ENCODE measurements around the gene BBS9. TPM values are rescaled to one million over a fixed set of nuclear protein-coding genes. Genes with fewer than 3 reads are reported as not detected.

BBS9 gene
- total and polyA plus RNA-seq, 4 donors, result 2.3 to 9.5 (median 4.5) TPM

DNA sequence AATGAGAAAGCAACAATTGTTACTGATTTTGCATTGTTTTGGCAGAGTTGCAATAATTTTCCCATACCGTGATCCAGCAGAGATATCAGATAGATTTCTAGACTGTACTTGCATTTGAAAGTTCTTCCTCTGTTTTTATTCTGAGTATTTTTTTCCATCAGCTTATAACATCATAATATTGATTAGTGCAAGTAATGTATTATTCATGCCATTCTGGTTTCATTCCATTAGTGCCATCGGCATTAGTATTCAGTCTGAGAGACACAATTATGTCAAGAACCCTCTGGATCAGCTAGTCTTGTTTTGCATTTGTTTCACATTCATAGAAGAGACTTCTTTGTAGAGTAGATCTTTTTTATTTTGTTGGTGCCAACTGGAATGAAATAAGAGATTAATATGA is 304.0 kb downstream of the BBS9 start:
- H3K27me3 ChIP-seq (ENCODE audit: control insufficient read depth in 4 of 4, insufficient read depth in 4 of 4, low read length in 3 of 4), result no peaks in the 10 kb centered on the region
- H3K27ac ChIP-seq (ENCODE audit: low read depth in 1 of 2, low read length in 2 of 2), result no peak overlapping the region
- no peaks in the 10 kb centered on the region for H3K36me3 ChIP-seq (ENCODE audit: control insufficient read depth in 4 of 4, insufficient read depth in 3 of 4, low read depth in 1 of 4, low read length in 3 of 4)
- no peak overlapping the region for H3K9ac ChIP-seq (ENCODE audit: low read depth in 1 of 2, low read length in 2 of 2)
- no peak overlapping the region for H3K4me3 ChIP-seq (ENCODE audit: low read depth in 1 of 3, low read length in 3 of 3)
- H3K4me1 ChIP-seq (ENCODE audit: control insufficient read depth in 4 of 4, insufficient read depth in 4 of 4, low read length in 3 of 4), result no peaks in the 10 kb centered on the region
- TF ChIP-seq, protein P1, sequence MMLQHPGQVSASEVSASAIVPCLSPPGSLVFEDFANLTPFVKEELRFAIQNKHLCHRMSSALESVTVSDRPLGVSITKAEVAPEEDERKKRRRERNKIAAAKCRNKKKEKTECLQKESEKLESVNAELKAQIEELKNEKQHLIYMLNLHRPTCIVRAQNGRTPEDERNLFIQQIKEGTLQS (IDR thresholded peaks at IDR 0.05), result no peak
- no peak for TF ChIP-seq JUND (IDR thresholded peaks at IDR 0.05)
- no peak for TF ChIP-seq RAD21 (IDR thresholded peaks at IDR 0.05)
- TF ChIP-seq RXRA (IDR thresholded peaks at IDR 0.05), result no peak
- TF ChIP-seq SP1 (IDR thresholded peaks at IDR 0.05), result no peak
- TF ChIP-seq HNF4G (IDR thresholded peaks at IDR 0.05), result no peak
- TF ChIP-seq TAF1 (conservative IDR thresholded peaks at IDR 0.05), result no peak
- no peak for TF ChIP-seq YY1 (IDR thresholded peaks at IDR 0.05)
- TF ChIP-seq, protein P2, sequence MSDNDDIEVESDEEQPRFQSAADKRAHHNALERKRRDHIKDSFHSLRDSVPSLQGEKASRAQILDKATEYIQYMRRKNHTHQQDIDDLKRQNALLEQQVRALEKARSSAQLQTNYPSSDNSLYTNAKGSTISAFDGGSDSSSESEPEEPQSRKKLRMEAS (IDR thresholded peaks at IDR 0.05), result no peak
- TF ChIP-seq FOXA2 (IDR thresholded peaks at IDR 0.05), result no peak
- TF ChIP-seq, protein P3, sequence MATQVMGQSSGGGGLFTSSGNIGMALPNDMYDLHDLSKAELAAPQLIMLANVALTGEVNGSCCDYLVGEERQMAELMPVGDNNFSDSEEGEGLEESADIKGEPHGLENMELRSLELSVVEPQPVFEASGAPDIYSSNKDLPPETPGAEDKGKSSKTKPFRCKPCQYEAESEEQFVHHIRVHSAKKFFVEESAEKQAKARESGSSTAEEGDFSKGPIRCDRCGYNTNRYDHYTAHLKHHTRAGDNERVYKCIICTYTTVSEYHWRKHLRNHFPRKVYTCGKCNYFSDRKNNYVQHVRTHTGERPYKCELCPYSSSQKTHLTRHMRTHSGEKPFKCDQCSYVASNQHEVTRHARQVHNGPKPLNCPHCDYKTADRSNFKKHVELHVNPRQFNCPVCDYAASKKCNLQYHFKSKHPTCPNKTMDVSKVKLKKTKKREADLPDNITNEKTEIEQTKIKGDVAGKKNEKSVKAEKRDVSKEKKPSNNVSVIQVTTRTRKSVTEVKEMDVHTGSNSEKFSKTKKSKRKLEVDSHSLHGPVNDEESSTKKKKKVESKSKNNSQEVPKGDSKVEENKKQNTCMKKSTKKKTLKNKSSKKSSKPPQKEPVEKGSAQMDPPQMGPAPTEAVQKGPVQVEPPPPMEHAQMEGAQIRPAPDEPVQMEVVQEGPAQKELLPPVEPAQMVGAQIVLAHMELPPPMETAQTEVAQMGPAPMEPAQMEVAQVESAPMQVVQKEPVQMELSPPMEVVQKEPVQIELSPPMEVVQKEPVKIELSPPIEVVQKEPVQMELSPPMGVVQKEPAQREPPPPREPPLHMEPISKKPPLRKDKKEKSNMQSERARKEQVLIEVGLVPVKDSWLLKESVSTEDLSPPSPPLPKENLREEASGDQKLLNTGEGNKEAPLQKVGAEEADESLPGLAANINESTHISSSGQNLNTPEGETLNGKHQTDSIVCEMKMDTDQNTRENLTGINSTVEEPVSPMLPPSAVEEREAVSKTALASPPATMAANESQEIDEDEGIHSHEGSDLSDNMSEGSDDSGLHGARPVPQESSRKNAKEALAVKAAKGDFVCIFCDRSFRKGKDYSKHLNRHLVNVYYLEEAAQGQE (IDR thresholded peaks at IDR 0.05), result no peak
- no peak for TF ChIP-seq HNF4A (conservative IDR thresholded peaks at IDR 0.05)
- TF ChIP-seq GABPA (IDR thresholded peaks at IDR 0.05 in 1 of 2, conservative IDR thresholded peaks at IDR 0.05 in 1 of 2), result no peak
- no peak for TF ChIP-seq FOXA1 (IDR thresholded peaks at IDR 0.05)
- DNase-seq (ENCODE audit: low spot score), result no peak
- H3K9me3 ChIP-seq (ENCODE audit: control insufficient read depth in 4 of 4, low read length in 3 of 4), result no peaks in the 10 kb centered on the region
- 95% methylated on average over 2 of the region's 2 CpGs for WGBS

DNA sequence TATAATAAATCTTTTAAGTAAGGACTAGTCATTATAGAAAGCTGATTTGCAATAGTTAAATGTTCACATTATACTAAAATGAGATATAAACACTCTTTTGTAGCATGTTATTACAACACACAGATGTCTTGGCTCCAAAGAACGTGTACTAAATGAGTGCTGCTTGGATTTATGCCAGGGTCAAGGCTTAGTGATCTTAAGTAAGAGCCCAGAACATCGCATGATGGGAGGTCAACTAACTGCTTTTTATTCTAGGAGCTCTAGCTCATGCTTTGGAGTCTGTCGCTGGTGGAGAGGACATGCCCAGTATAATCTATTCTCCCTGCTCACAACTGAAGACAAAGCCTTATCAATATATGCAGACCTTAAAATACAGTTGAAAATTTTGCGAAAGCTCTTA is 315.1 kb downstream of the BBS9 start:
- Histone ChIP-seq H3K4me3 (ENCODE audit: low read depth in 1 of 3, low read length in 3 of 3) (no peak overlapping the region), H3K4me1 (ENCODE audit: control insufficient read depth in 4 of 4, insufficient read depth in 4 of 4, low read length in 3 of 4) (no peaks in the 10 kb centered on the region), H3K27me3 (ENCODE audit: control insufficient read depth in 4 of 4, insufficient read depth in 4 of 4, low read length in 3 of 4) (no peaks in the 10 kb centered on the region), H3K9me3 (ENCODE audit: control insufficient read depth in 4 of 4, low read length in 3 of 4) (no peaks in the 10 kb centered on the region), H3K27ac (ENCODE audit: low read depth in 1 of 2, low read length in 2 of 2) (no peak overlapping the region), H3K9ac (ENCODE audit: low read depth in 1 of 2, low read length in 2 of 2) (no peak overlapping the region), H3K36me3 (ENCODE audit: control insufficient read depth in 4 of 4, insufficient read depth in 3 of 4, low read depth in 1 of 4, low read length in 3 of 4) (no peaks in the 10 kb centered on the region)
- 70% methylated on average over 4 of the region's 4 CpGs for WGBS
- TF ChIP-seq NR2F2 (IDR thresholded peaks at IDR 0.05), result peak; percentile 89
- no peak for TF ChIP-seq EGR1 (IDR thresholded peaks at IDR 0.05; ENCODE audit: low read depth in 2 of 2)
- TF ChIP-seq HNF4G (IDR thresholded peaks at IDR 0.05), result no peak
- DNase-seq (ENCODE audit: low spot score), result no peak

DNA sequence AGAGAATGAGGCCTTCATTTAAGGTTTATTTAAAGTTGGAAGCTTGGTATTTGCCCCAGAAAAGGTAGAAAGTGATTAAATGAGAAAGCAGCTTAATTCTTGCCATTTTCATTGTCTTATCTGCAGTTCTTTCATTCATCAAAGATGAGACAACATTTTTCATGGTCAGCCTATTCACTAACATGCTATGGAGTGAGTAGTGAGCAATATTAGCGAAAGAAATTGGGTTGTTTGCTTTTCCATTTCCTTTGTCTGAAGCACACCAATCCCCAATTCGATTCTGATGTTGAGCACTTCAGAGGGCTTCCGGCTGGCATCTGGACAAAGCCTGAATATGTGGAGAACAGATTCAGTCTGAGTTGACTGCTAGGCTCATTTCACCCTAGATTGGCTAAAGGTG is 317.2 kb downstream of the BBS9 start:
- WGBS, result 87% methylated on average over 3 of the region's 3 CpGs
- H3K36me3 ChIP-seq (ENCODE audit: control insufficient read depth in 4 of 4, insufficient read depth in 3 of 4, low read depth in 1 of 4, low read length in 3 of 4), result no peaks in the 10 kb centered on the region
- no peaks in the 10 kb centered on the region for H3K27me3 ChIP-seq (ENCODE audit: control insufficient read depth in 4 of 4, insufficient read depth in 4 of 4, low read length in 3 of 4)
- H3K9me3 ChIP-seq (ENCODE audit: control insufficient read depth in 4 of 4, low read length in 3 of 4), result no peaks in the 10 kb centered on the region
- no peak for DNase-seq (ENCODE audit: low spot score)
- no peak overlapping the region for H3K9ac ChIP-seq (ENCODE audit: low read depth in 1 of 2, low read length in 2 of 2)
- H3K4me1 ChIP-seq (ENCODE audit: control insufficient read depth in 4 of 4, insufficient read depth in 4 of 4, low read length in 3 of 4), result no peaks in the 10 kb centered on the region
- H3K4me3 ChIP-seq (ENCODE audit: low read depth in 1 of 3, low read length in 3 of 3), result no peak overlapping the region
- TF ChIP-seq YY1 (IDR thresholded peaks at IDR 0.05) (no peak), HNF4A (conservative IDR thresholded peaks at IDR 0.05) (no peak), SP1 (IDR thresholded peaks at IDR 0.05) (no peak), EGR1 (IDR thresholded peaks at IDR 0.05; ENCODE audit: low read depth in 2 of 2) (no peak), GABPA (IDR thresholded peaks at IDR 0.05 in 1 of 2, conservative IDR thresholded peaks at IDR 0.05 in 1 of 2) (no peak), FOXA1 (IDR thresholded peaks at IDR 0.05) (no peak), FOXA2 (IDR thresholded peaks at IDR 0.05) (no peak), JUND (IDR thresholded peaks at IDR 0.05) (no peak)
- TF ChIP-seq, protein P3 (IDR thresholded peaks at IDR 0.05), result no peak
- H3K27ac ChIP-seq (ENCODE audit: low read depth in 1 of 2, low read length in 2 of 2), result no peak overlapping the region
